HG02642 (cell line): Measurements from ENCODE around the gene NAALADL1.
"Not testable (repeated sequence)": the region's sequence is repeated elsewhere in the genome, so short reads cannot be mapped to it uniquely, and the experiment has no call there.

Source experiments
- ATAC-seq: cut with Tn5 transposase; IDR thresholded peaks from one replicate; pipeline ENCODE4 v1.9.1; 2021; ENCODE audit warnings: mild to moderate bottlenecking; ENCODE audit not compliant: unreplicated experiment, poor library complexity

Gene NAALADL1

GRCh38 chr11:65053827-65054508 lies 4.4 kb downstream of the NAALADL1 start:
- no peak for ATAC-seq

GRCh38 chr11:65051398-65051858 lies 6.9 kb downstream of the NAALADL1 start:
- ATAC-seq, result no peak

- no peak for ATAC-seq
Measured at GRCh38 chr11:65047581-65048422, 10.6 kb downstream of the NAALADL1 start.

- no peak for ATAC-seq
Measured at GRCh38 chr11:65045728-65046127, 12.6 kb downstream of the NAALADL1 start.

GRCh38 chr11:65045061-65045460 lies 13.3 kb downstream of the NAALADL1 start:
- ATAC-seq, result no peak

GRCh38 chr11:65043881-65044501 lies 14.4 kb downstream of the NAALADL1 start:
- ATAC-seq, result no peak

- ATAC-seq, result no peak
Measured at GRCh38 chr11:65042891-65043290, 15.5 kb downstream of the NAALADL1 start.

- peak; percentile 89 for ATAC-seq
Measured at GRCh38 chr11:65040847-65041622, 17.3 kb downstream of the NAALADL1 start, which contains the start of gene SAC3D1. Gene SAC3D1 (plus strand): TSS chr11:65041210. CDS start chr11:65041293, 83 bp downstream.

- no peak for ATAC-seq
Measured at GRCh38 chr11:65040520-65040846, 17.9 kb downstream of the NAALADL1 start.

GRCh38 chr11:65036931-65037330 lies 21.4 kb downstream of the NAALADL1 start:
- ATAC-seq, result no peak

GRCh38 chr11:65035579-65035978 lies 22.8 kb downstream of the NAALADL1 start:
- ATAC-seq, result no peak

GRCh38 chr11:65034423-65034822 lies 23.9 kb downstream of the NAALADL1 start:
- no peak for ATAC-seq

- no peak for ATAC-seq
Measured at GRCh38 chr11:65032216-65032615, 26.1 kb downstream of the NAALADL1 start.

GRCh38 chr11:65027213-65028067 lies 30.9 kb downstream of the NAALADL1 start, which contains the start of gene SNX15:
Gene SNX15 (plus strand): TSS chr11:65027439. CDS start chr11:65027538, 99 bp downstream.
- ATAC-seq, result peak; percentile 86

GRCh38 chr11:65026810-65027209 lies 31.5 kb downstream of the NAALADL1 start:
- no peak for ATAC-seq

- not testable (repeated sequence) for ATAC-seq
Measured at GRCh38 chr11:65023502-65023901, 34.9 kb downstream of the NAALADL1 start.

- no peak for ATAC-seq
Measured at GRCh38 chr11:65021509-65021908, 36.8 kb downstream of the NAALADL1 start.

- no peak for ATAC-seq
Measured at GRCh38 chr11:65021003-65021402, 37.4 kb downstream of the NAALADL1 start.

- ATAC-seq, result no peak
Measured at GRCh38 chr11:65019824-65020223, 38.5 kb downstream of the NAALADL1 start.
